K562 (cell line): ENCODE results near the gene SLC30A7. TPM values are rescaled to one million over a fixed set of nuclear protein-coding genes. Genes with fewer than 3 reads are reported as not detected.

Experiments
- ADNP ChIP-seq: fragments of 200-800 bp; sonication (Bioruptor generic); IDR thresholded peaks from 2 replicates; pipeline ENCODE4 v1.6.1; 2016; ENCODE audit warnings: missing genetic modification characterization, missing compliant biosample characterization
- ARID1B ChIP-seq: fragments of 450-650 bp; IDR thresholded peaks from 2 replicates; pipeline ENCODE4 v1.6.1; 2016; ENCODE audit warnings: antibody characterized with exemption, mild to moderate bottlenecking, inconsistent platforms
- CBFB ChIP-seq: sonication (generic); formaldehyde crosslinking; IDR thresholded peaks from 2 replicates; pipeline ENCODE4 v1.4.0; 2020; ENCODE audit warnings: mild to moderate bottlenecking, missing genetic modification reagents
- CBX1 ChIP-seq: sonication (generic); IDR thresholded peaks from 2 replicates; pipeline ENCODE4 v1.6.1; 2016; ENCODE audit warnings: antibody characterized with exemption, low read depth, mild to moderate bottlenecking
- DNMT1 ChIP-seq: fragments of 450-650 bp; IDR thresholded peaks from 2 replicates; pipeline ENCODE4 v1.6.1; 2016; ENCODE audit warnings: antibody characterized with exemption, mild to moderate bottlenecking
- E2F8 ChIP-seq: fragments of 450-650 bp; IDR thresholded peaks from 2 replicates; pipeline ENCODE4 v1.7.1; 2018; ENCODE audit warnings: mild to moderate bottlenecking, low read depth; ENCODE audit not compliant: partially characterized antibody
- GABPB1 ChIP-seq: sonication (generic); formaldehyde crosslinking; IDR thresholded peaks from 2 replicates; pipeline ENCODE4 v1.8.0; 2022; ENCODE audit warnings: mild to moderate bottlenecking, missing genetic modification reagents
- MAX ChIP-seq: sonication (generic); formaldehyde crosslinking; IDR thresholded peaks from 2 replicates; pipeline ENCODE4 v1.9.0; 2022; ENCODE audit warnings: mild to moderate bottlenecking, missing genetic modification reagents
- NFXL1 ChIP-seq: fragments of 450-650 bp; formaldehyde crosslinking; IDR thresholded peaks from 2 replicates; pipeline ENCODE4 v1.4.0; 2021; ENCODE audit warnings: mild to moderate bottlenecking
- PCBP1 ChIP-seq: fragments of 200-400 bp; formaldehyde crosslinking; IDR thresholded peaks from 2 replicates; pipeline ENCODE4 v1.6.1; 2018; ENCODE audit warnings: mild to moderate bottlenecking, low read depth, low read length; ENCODE audit not compliant: poor library complexity, severe bottlenecking
- POU5F1 ChIP-seq: fragments of 150-350 bp; IDR thresholded peaks from 2 replicates; pipeline ENCODE4 v1.6.1; 2014; ENCODE audit warnings: borderline replicate concordance, low read length, low read depth, mild to moderate bottlenecking; ENCODE audit not compliant: partially characterized antibody
- PTTG1 ChIP-seq: fragments of 450-650 bp; IDR thresholded peaks from 2 replicates; pipeline ENCODE4 v1.6.1; 2016; ENCODE audit warnings: low read depth, mild to moderate bottlenecking, missing genetic modification characterization, missing compliant biosample characterization
- SMARCA5 ChIP-seq: fragments of 450-650 bp; IDR thresholded peaks from 2 replicates; pipeline ENCODE4 v1.6.1; 2016
- SP1 ChIP-seq: sonication (generic); formaldehyde crosslinking; IDR thresholded peaks from 2 replicates; pipeline ENCODE4 v1.8.1; 2022; ENCODE audit warnings: mild to moderate bottlenecking, missing genetic modification reagents
- SPI1 ChIP-seq: IDR thresholded peaks from 2 replicates; pipeline ENCODE4 v1.6.1; 2011; ENCODE audit warnings: low read depth, low read length, control low read depth, borderline replicate concordance
- TEAD1 ChIP-seq, 2 experiments: fragments of 450-650 bp in 1 of 2; sonication (generic) in 1 of 2; formaldehyde crosslinking; IDR thresholded peaks; 2 replicates each; pipeline versions ENCODE4 v1.4.0 to v1.8.0; 2020 to 2022; ENCODE audit warnings: mild to moderate bottlenecking in 2 of 2, missing genetic modification reagents in 1 of 2
- TRIM24 ChIP-seq, 2 experiments: fragments of 450-650 bp; IDR thresholded peaks; 2 replicates each; pipeline ENCODE4 v1.6.1; 2016
- VEZF1 ChIP-seq: fragments of 200-800 bp; sonication (Bioruptor generic); IDR thresholded peaks from 2 replicates; pipeline ENCODE4 v1.6.1; 2017; ENCODE audit warnings: missing genetic modification characterization, missing compliant biosample characterization
- XRCC5 ChIP-seq: fragments of 200-400 bp; formaldehyde crosslinking; IDR thresholded peaks from 2 replicates; pipeline ENCODE4 v1.6.1; 2017; ENCODE audit warnings: low read depth, mild to moderate bottlenecking, low read length
- YBX1 ChIP-seq: fragments of 450-650 bp; IDR thresholded peaks from 2 replicates; pipeline ENCODE4 v1.7.1; 2016; ENCODE audit warnings: mild to moderate bottlenecking
- ZNF395 ChIP-seq: fragments of 200-800 bp; sonication (Bioruptor generic); IDR thresholded peaks from 2 replicates; pipeline ENCODE4 v1.6.1; 2017; ENCODE audit warnings: missing genetic modification characterization, missing compliant biosample characterization
- ZNF696 ChIP-seq: fragments of 250-450 bp; sonication (Bioruptor Pico); conservative IDR thresholded peaks from 2 replicates; pipeline ENCODE4 v1.4.0; 2020; ENCODE audit warnings: mild to moderate bottlenecking, moderate library complexity
- polyA plus RNA-seq, 8 experiments: library from polyadenylated mRNA; depleted of rRNA in 4 of 8; stranded (reverse) in 5 of 8; unstranded in 3 of 8; fragments of >200 nt; fragmentation: Nextera tagmentation in 2 of 8; fragmentation: Illumina TruSeq in 1 of 8; extraction: Ambion mirVana in 2 of 8; extraction: Trizol in 1 of 8; gene quantifications; 2 replicates each; pipeline versions ENCODE4 v1.2.1 to v1.2.3, GENCODE V29; 2011 to 2014; ENCODE audit warnings: inconsistent platforms in 1 of 8, missing spikeins in 1 of 8
- total RNA-seq, 7 experiments: library from RNA; depleted of rRNA in 6 of 7; stranded (reverse); fragments of >200 nt in 6 of 7; fragmentation: Illumina TruSeq in 2 of 7; extraction: Trizol in 2 of 7; gene quantifications; 2 replicates each; pipeline versions ENCODE4 v1.2.1 to v1.2.3, GENCODE V29; 2011 to 2021; ENCODE audit warnings: low replicate concordance in 1 of 7

Gene SLC30A7
- total and polyA plus RNA-seq, 9 of the 15 experiments (the other 6 are each of a cell fraction or from before 2014, with no cell fraction given): 3.5 to 17.1 (median 7.2) TPM

- no peak for TF ChIP-seq CBFB (CRISPR knock-in tag)
- no peak; the same call in 1 of the 2 replicates for TF ChIP-seq CBX1
- TF ChIP-seq MAX (CRISPR knock-in tag): peak; percentile 88
- TF ChIP-seq NFXL1: no peak
- peak; percentile 56; the same call in 1 of the 2 replicates for TF ChIP-seq GABPB1 (CRISPR knock-in tag)
- no peak for TF ChIP-seq POU5F1
- peak; percentile 98 for TF ChIP-seq VEZF1 (CRISPR knock-in tag)
- TF ChIP-seq SPI1: no peak
- no peak for TF ChIP-seq PCBP1
- TF ChIP-seq XRCC5: 0 out of 2 replicates have a peak, but pooled peaks have one; percentile 59
- 0 out of 4 replicates have a peak, but pooled peaks of 1 of the 2 experiments have one; percentile 34 for TF ChIP-seq TRIM24 (IDR thresholded peaks at IDR 0.05)
- no peak for TF ChIP-seq DNMT1
- TF ChIP-seq ZNF696 (CRISPR knock-in tag): no peak
- TF ChIP-seq E2F8: peak; percentile 52
- TF ChIP-seq TEAD1 (CRISPR knock-in tag; IDR thresholded peaks at IDR 0.05): peak in 1 of 2 experiments; percentile 61; a peak in 1 of 4 replicates
- no peak for TF ChIP-seq YBX1
- peak; percentile 87 for TF ChIP-seq ZNF395 (CRISPR knock-in tag)
- peak; percentile 73 for TF ChIP-seq SP1
- no peak for TF ChIP-seq ADNP (tag)
- no peak for TF ChIP-seq ARID1B
- no peak for TF ChIP-seq PTTG1 (tag)
- TF ChIP-seq SMARCA5: no peak
Measured at GRCh38 chr1:101025657-101026429, 130.0 kb downstream of the SLC30A7 start, which contains the start of gene DPH5 (continued).
